Measurements from ENCODE around the gene ASCL3.
"Not testable (repeated sequence)": the region's sequence is repeated elsewhere in the genome, so short reads cannot be mapped to it uniquely, and the experiment has no call there.

Gene ASCL3

GRCh38 chr11:8942518-8943066 is at the start of gene ASCL3:
ASCL3 (minus strand) TSS chr11:8943016; CDS start chr11:8938161, 4,855 bp downstream.
- DNase-seq, result no peak

- no peak for DNase-seq
Observed at GRCh38 chr11:8989453-8989852, 46.6 kb upstream of the ASCL3 start.

- no peak for DNase-seq
Observed at GRCh38 chr11:8988329-8989234, 45.8 kb upstream of the ASCL3 start.

- no peak for DNase-seq
Observed at GRCh38 chr11:8987446-8987845, 44.6 kb upstream of the ASCL3 start.

GRCh38 chr11:8986772-8987171 is 44.0 kb upstream of the ASCL3 start:
- DNase-seq, result not testable (repeated sequence)

- DNase-seq, result no peak
Observed at GRCh38 chr11:8985462-8985861, 42.6 kb upstream of the ASCL3 start.

GRCh38 chr11:8983552-8983951 is 40.7 kb upstream of the ASCL3 start:
- DNase-seq, result no peak

- DNase-seq, result no peak
Observed at GRCh38 chr11:8980485-8980884, 37.7 kb upstream of the ASCL3 start.

GRCh38 chr11:8979365-8979764 is 36.5 kb upstream of the ASCL3 start:
- not testable (repeated sequence) for DNase-seq

- DNase-seq, result no peak
Observed at GRCh38 chr11:8973121-8973520, 30.3 kb upstream of the ASCL3 start.

GRCh38 chr11:8971924-8972316 is 29.1 kb upstream of the ASCL3 start:
- no peak for DNase-seq

GRCh38 chr11:8971196-8971923 is 28.5 kb upstream of the ASCL3 start:
- DNase-seq, result no peak

- no peak for DNase-seq
Observed at GRCh38 chr11:8967184-8967583, 24.4 kb upstream of the ASCL3 start.

GRCh38 chr11:8964324-8965320 is 21.8 kb upstream of the ASCL3 start, which contains the start of gene TMEM9B:
TMEM9B (minus strand) TSS chr11:8964442; CDS start chr11:8964313, 129 bp downstream.
- DNase-seq, result peak; percentile 79

GRCh38 chr11:8963569-8964323 is 20.9 kb upstream of the ASCL3 start:
- peak; percentile 78 for DNase-seq

- DNase-seq, result no peak
Observed at GRCh38 chr11:8962841-8963240, 20.0 kb upstream of the ASCL3 start.

- DNase-seq, result no peak
Observed at GRCh38 chr11:8961401-8961800, 18.6 kb upstream of the ASCL3 start.

GRCh38 chr11:8959546-8960166 is 16.8 kb upstream of the ASCL3 start:
- DNase-seq, result no peak

GRCh38 chr11:8956860-8957259 is 14.0 kb upstream of the ASCL3 start:
- DNase-seq, result no peak

GRCh38 chr11:8948886-8949285 is 6.1 kb upstream of the ASCL3 start:
- no peak for DNase-seq
